SU-DHL-6 (cell line): ENCODE measurements around the gene UROC1.

Experiments used
- H2AFZ ChIP-seq: fragments of 200-600 bp; sonication (generic); 2 replicates; pipeline ENCODE4 v1.6.1; 2014; ENCODE audit warnings: low read depth, mild to moderate bottlenecking, moderate library complexity, mixed read lengths, antibody characterized with exemption, low read length; ENCODE audit not compliant: severe bottlenecking
- H3F3A ChIP-seq: fragments of 200-600 bp; shearing (Covaris generic); 2 replicates; pipeline ENCODE4 v1.6.0; 2016; ENCODE audit warnings: antibody characterized with exemption, mild to moderate bottlenecking; ENCODE audit not compliant: insufficient read depth
- H3K27ac ChIP-seq: fragments of 200-600 bp; sonication (generic); 2 replicates; pipeline ENCODE4 v1.5.1; 2016; ENCODE audit warnings: low read depth, mild to moderate bottlenecking, low read length, moderate library complexity, mixed read lengths
- H3K27me3 ChIP-seq: fragments of 200-600 bp; sonication (generic), shearing (Covaris generic); 2 replicates; pipeline ENCODE4 v1.6.0; 2014; ENCODE audit warnings: mild to moderate bottlenecking, low read length
- H3K36me3 ChIP-seq: fragments of 200-600 bp; sonication (generic); 2 replicates; pipeline ENCODE4 v1.6.1; 2014; ENCODE audit warnings: mild to moderate bottlenecking, low read length, mixed read lengths
- H3K4me2 ChIP-seq: fragments of 300-600, 200-600 bp; shearing (Covaris generic), sonication (generic); 2 replicates; pipeline ENCODE4 v1.6.0; 2014; ENCODE audit warnings: low read length, low read depth, mild to moderate bottlenecking; ENCODE audit not compliant: poor library complexity, severe bottlenecking
- H3K4me3 ChIP-seq: fragments of 200-600 bp; sonication (generic); 2 replicates; pipeline ENCODE4 v1.5.1; 2014; ENCODE audit warnings: antibody characterized with exemption, low read length, mild to moderate bottlenecking, mixed read lengths; ENCODE audit not compliant: insufficient read depth, poor library complexity, severe bottlenecking
- H3K79me2 ChIP-seq: fragments of 200-600 bp; sonication (generic); 2 replicates; pipeline ENCODE4 v1.6.1; 2014; ENCODE audit warnings: mild to moderate bottlenecking, low read length, moderate library complexity; ENCODE audit not compliant: insufficient read depth
- H3K9ac ChIP-seq: fragments of 200-600 bp; sonication (generic); 2 replicates; pipeline ENCODE4 v1.7.0; 2014; ENCODE audit warnings: mild to moderate bottlenecking, low read length
- H3K9me2 ChIP-seq: fragments of 200-600 bp; sonication (generic); replicated peaks from 2 replicates; pipeline ENCODE4 v1.6.1; 2014; ENCODE audit warnings: low read length; ENCODE audit not compliant: insufficient read depth
- H3K9me3 ChIP-seq: fragments of 200-600 bp; sonication (generic); 2 replicates; pipeline ENCODE4 v1.6.1; 2014; ENCODE audit warnings: low read length, mixed read lengths; ENCODE audit not compliant: insufficient read depth
- H4K20me1 ChIP-seq: fragments of 200-600 bp; sonication (generic); 2 replicates; pipeline ENCODE4 v1.6.1; 2014; ENCODE audit warnings: low read depth, mild to moderate bottlenecking, antibody characterized with exemption, low read length, moderate library complexity, mixed read lengths
- CTCF ChIP-seq: fragments of 200-600 bp; sonication (generic); IDR thresholded peaks from one replicate; pipeline ENCODE4 v1.5.1; 2017; ENCODE audit warnings: antibody characterized with exemption, mild to moderate bottlenecking, low read length, moderate library complexity; ENCODE audit not compliant: insufficient read depth, poor library complexity, severe bottlenecking
- EZH2phosphoT487 ChIP-seq: fragments of 200-600 bp; sonication (generic), shearing (Covaris generic); conservative IDR thresholded peaks from 2 replicates; pipeline ENCODE4 v1.6.1; 2018; ENCODE audit warnings: mild to moderate bottlenecking, antibody characterized with exemption, low read length, moderate library complexity, mixed read lengths

Gene UROC1

GRCh38 chr3:126531051-126531330, 13.4 kb upstream of the UROC1 start:
- Histone ChIP-seq H3K9me2 (no peaks in the 10 kb centered on the region), H2AFZ (no peak overlapping the region), H3K9me3 (no peaks in the 10 kb centered on the region), H3K9ac (no peak overlapping the region), H3K27me3 (no peaks in the 10 kb centered on the region), H4K20me1 (no peaks in the 10 kb centered on the region), H3K4me3 (no peak overlapping the region), H3K27ac (no peak overlapping the region), H3K4me2 (no peak overlapping the region), H3F3A (no peaks in the 10 kb centered on the region), H3K36me3 (no peaks in the 10 kb centered on the region), H3K79me2 (no peaks in the 10 kb centered on the region)
- TF ChIP-seq CTCF = no peak

- Histone ChIP-seq H3K9ac (no peak overlapping the region), H3K79me2 (no peaks in the 10 kb centered on the region), H3K9me3 (no peaks in the 10 kb centered on the region), H3K9me2 (no peaks in the 10 kb centered on the region), H3F3A (no peaks in the 10 kb centered on the region), H4K20me1 (no peaks in the 10 kb centered on the region), H3K4me3 (no peak overlapping the region), H3K27ac (no peak overlapping the region), H3K36me3 (no peaks in the 10 kb centered on the region), H2AFZ (no peak overlapping the region), H3K27me3 (no peaks in the 10 kb centered on the region), H3K4me2 (no peak overlapping the region)
- TF ChIP-seq EZH2phosphoT487 (no peak), CTCF (no peak)
These were observed 12.8 kb upstream of the UROC1 start for GRCh38 chr3:126530171-126531050.

GRCh38 chr3:126529585-126530170, 12.1 kb upstream of the UROC1 start:
- Histone ChIP-seq H3K4me2 (no peak overlapping the region), H2AFZ (no peak overlapping the region), H3K27ac (no peak overlapping the region), H3F3A (no peaks in the 10 kb centered on the region), H4K20me1 (no peaks in the 10 kb centered on the region), H3K27me3 (no peaks in the 10 kb centered on the region), H3K9me2 (no peaks in the 10 kb centered on the region), H3K9me3 (no peaks in the 10 kb centered on the region), H3K36me3 (no peaks in the 10 kb centered on the region), H3K9ac (no peak overlapping the region), H3K4me3 (no peak overlapping the region), H3K79me2 (no peaks in the 10 kb centered on the region)
- no peak for TF ChIP-seq EZH2phosphoT487
- TF ChIP-seq CTCF = no peak
